Measurements from ENCODE around the gene SHD.
"Not testable (repeated sequence)": the region's sequence is repeated elsewhere in the genome, so short reads cannot be mapped to it uniquely, and the experiment has no call there.

SHD gene

GRCh38 chr19:4278419-4279266 lies at the start of gene SHD:
SHD (plus strand) TSS chr19:4279266; CDS start chr19:4280064, 798 bp downstream.
- DNase-seq (ENCODE audit: low spot score), result peak; percentile 68

GRCh38 chr19:4230237-4230636 lies 48.8 kb upstream of the SHD start:
- DNase-seq (ENCODE audit: low spot score), result not testable (repeated sequence)

- DNase-seq (ENCODE audit: low spot score), result not testable (repeated sequence)
These were observed 47.5 kb upstream of the SHD start for GRCh38 chr19:4231521-4231920.

GRCh38 chr19:4232139-4232538 lies 46.9 kb upstream of the SHD start:
- not testable (repeated sequence) for DNase-seq (ENCODE audit: low spot score)

GRCh38 chr19:4232614-4233281 lies 46.3 kb upstream of the SHD start:
- DNase-seq (ENCODE audit: low spot score), result no peak

GRCh38 chr19:4233282-4233853 lies 45.7 kb upstream of the SHD start:
- DNase-seq (ENCODE audit: low spot score), result peak; percentile 74

GRCh38 chr19:4234142-4234861 lies 44.8 kb upstream of the SHD start:
- DNase-seq (ENCODE audit: low spot score), result no peak

GRCh38 chr19:4234862-4235201 lies 44.2 kb upstream of the SHD start:
- no peak for DNase-seq (ENCODE audit: low spot score)

- DNase-seq (ENCODE audit: low spot score), result not testable (repeated sequence)
These were observed 41.6 kb upstream of the SHD start for GRCh38 chr19:4237510-4237909.

- no peak for DNase-seq (ENCODE audit: low spot score)
These were observed 40.2 kb upstream of the SHD start for GRCh38 chr19:4238831-4239230.

GRCh38 chr19:4241824-4242430 lies 37.1 kb upstream of the SHD start:
- no peak for DNase-seq (ENCODE audit: low spot score)

GRCh38 chr19:4245938-4246337 lies 33.1 kb upstream of the SHD start:
- DNase-seq (ENCODE audit: low spot score), result not testable (repeated sequence)

GRCh38 chr19:4246767-4247593 lies 32.1 kb upstream of the SHD start, which contains the start of gene YJU2:
YJU2 (plus strand) TSS chr19:4247080; CDS start chr19:4247147, 67 bp downstream.
- DNase-seq (ENCODE audit: low spot score), result peak; percentile 98

- DNase-seq (ENCODE audit: low spot score), result no peak
These were observed 22.5 kb upstream of the SHD start for GRCh38 chr19:4256563-4256962.

GRCh38 chr19:4257025-4257424 lies 22.0 kb upstream of the SHD start:
- no peak for DNase-seq (ENCODE audit: low spot score)

- DNase-seq (ENCODE audit: low spot score), result no peak
These were observed 20.9 kb upstream of the SHD start for GRCh38 chr19:4258181-4258580.

GRCh38 chr19:4260613-4261191 lies 18.4 kb upstream of the SHD start:
- no peak for DNase-seq (ENCODE audit: low spot score)

GRCh38 chr19:4264812-4265211 lies 14.3 kb upstream of the SHD start:
- DNase-seq (ENCODE audit: low spot score), result no peak

- no peak for DNase-seq (ENCODE audit: low spot score)
These were observed 12.6 kb upstream of the SHD start for GRCh38 chr19:4266253-4267000.
